COR-L47 (cell line): Measurements from ENCODE around the gene RNU7-1.

ENCODE experiments used
- DNase-seq: peaks from one replicate; lab custom pipeline; 2025; lab: John Stamatoyannopoulos, UW

Gene RNU7-1

GRCh38 chr12:6953442-6954315 lies 10.1 kb downstream of the RNU7-1 start:
- no peak for DNase-seq

GRCh38 chr12:6954316-6955107 lies 10.9 kb downstream of the RNU7-1 start:
- DNase-seq, result no peak

- no peak for DNase-seq
Measured at GRCh38 chr12:6955108-6956020, 11.7 kb downstream of the RNU7-1 start.

GRCh38 chr12:6956021-6956727 lies 12.6 kb downstream of the RNU7-1 start:
- no peak for DNase-seq

- DNase-seq, result no peak
Measured at GRCh38 chr12:6957151-6957701, 13.6 kb downstream of the RNU7-1 start.

GRCh38 chr12:6957741-6958608 lies 14.4 kb downstream of the RNU7-1 start:
- DNase-seq, result no peak

- DNase-seq, result no peak
Measured at GRCh38 chr12:6958609-6959057, 15.0 kb downstream of the RNU7-1 start.

- no peak for DNase-seq
Measured at GRCh38 chr12:6959058-6959804, 15.6 kb downstream of the RNU7-1 start.

GRCh38 chr12:6959805-6960592 lies 16.4 kb downstream of the RNU7-1 start:
- no peak for DNase-seq

- DNase-seq, result no peak
Measured at GRCh38 chr12:6960593-6961277, 17.1 kb downstream of the RNU7-1 start.

GRCh38 chr12:6961278-6961694 lies 17.7 kb downstream of the RNU7-1 start:
- DNase-seq, result peak; percentile 14

GRCh38 chr12:6961695-6962284 lies 18.2 kb downstream of the RNU7-1 start:
- peak; percentile 76 for DNase-seq

- DNase-seq, result no peak
Measured at GRCh38 chr12:6962285-6963015, 18.8 kb downstream of the RNU7-1 start.

- DNase-seq, result peak; percentile 61
Measured at GRCh38 chr12:6963016-6963731, 19.6 kb downstream of the RNU7-1 start.

- DNase-seq, result peak; percentile 64
Measured at GRCh38 chr12:6963791-6964413, 20.3 kb downstream of the RNU7-1 start.
